ENCODE measurements around the gene TLCD1. TPM values are rescaled to one million over a fixed set of nuclear protein-coding genes. Genes with fewer than 3 reads are reported as not detected.
"Not testable (repeated sequence)": the region's sequence is repeated elsewhere in the genome, so short reads cannot be mapped to it uniquely, and the experiment has no call there.

The TLCD1 gene
- total RNA-seq, 1 donor from 2014 or later: 0.85 TPM

- peak; percentile 93 for DNase-seq
These were observed 2.5 kb upstream of the TLCD1 start, which contains the start of gene NEK8 for GRCh38 chr17:28728364-28729200. NEK8 (plus strand) TSS chr17:28728788; CDS start chr17:28728814, 26 bp downstream.

GRCh38 chr17:28726627-28727491, 826 bp upstream of the TLCD1 start:
- peak; percentile 94 for DNase-seq

- DNase-seq: peak; percentile 63
These were observed 290 bp downstream of the TLCD1 start for GRCh38 chr17:28725660-28726225.

GRCh38 chr17:28725166-28725659, 820 bp downstream of the TLCD1 start:
- peak; percentile 34 for DNase-seq

DNA sequence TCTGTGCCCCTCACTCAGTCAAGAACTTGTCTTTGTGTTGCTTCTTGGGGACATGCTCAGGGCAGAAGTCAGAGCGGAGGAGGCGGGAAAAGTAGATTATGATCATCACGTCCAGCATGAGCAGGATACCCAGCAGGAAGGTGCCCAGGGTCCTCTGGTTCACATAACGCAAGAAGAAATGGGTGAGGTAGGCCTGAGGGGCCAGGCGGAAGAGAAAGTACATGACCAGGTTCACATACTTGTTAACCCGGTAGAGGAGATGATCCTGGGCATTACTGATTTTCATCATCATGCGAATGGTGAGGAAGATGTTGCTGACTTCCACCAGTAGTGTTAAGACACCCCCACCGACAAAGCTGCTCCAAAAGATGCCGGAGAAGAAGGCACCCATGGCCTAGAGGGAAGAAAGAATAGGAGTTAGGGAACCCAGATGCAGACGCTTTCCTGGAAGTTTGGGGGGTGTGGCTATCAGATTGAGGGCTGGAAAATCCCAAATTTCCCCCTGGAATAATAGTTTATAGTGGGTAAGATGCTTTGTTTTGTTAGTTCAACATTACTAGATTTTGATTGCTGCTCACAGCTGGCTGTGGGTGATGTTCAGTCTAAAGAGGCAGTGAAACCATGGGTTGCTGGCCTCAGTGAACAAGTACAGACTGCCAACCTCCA, 1.4 kb downstream of the TLCD1 start:
- no peak for DNase-seq

- not testable (repeated sequence) for DNase-seq
These were observed 2.1 kb downstream of the TLCD1 start for GRCh38 chr17:28723836-28724499.

DNA sequence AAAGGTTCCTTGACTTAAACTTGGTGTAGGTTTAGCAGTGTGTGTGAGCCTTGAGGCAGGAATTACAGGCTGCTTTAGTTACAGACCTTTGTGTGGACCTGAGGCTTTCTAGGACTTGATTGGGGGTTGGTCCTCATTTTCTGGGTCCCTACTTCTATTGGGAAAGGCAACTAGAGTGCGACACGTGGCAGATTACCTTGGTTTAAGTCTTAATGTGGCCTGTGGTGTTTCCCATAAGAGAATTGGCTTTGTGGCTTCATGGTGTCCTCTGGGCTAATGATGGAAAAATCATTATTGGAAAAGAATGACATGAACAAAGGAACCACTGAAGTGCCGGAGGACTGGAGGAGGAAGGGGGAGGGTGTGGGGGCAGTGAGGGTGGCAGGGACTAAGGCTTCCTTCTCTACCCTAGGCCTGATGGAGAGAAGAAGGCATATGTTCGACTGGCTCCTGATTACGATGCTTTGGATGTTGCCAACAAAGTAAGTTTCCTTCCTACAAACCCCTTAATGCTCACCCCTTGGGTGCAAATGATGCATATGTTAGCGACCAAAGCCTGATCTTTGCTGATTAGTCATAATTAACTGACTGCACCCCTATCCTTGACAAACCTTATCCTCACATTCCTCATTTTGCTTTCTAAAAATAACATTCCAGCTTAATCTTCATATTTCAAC, 2.7 kb downstream of the TLCD1 start:
- no peak for DNase-seq

DNA sequence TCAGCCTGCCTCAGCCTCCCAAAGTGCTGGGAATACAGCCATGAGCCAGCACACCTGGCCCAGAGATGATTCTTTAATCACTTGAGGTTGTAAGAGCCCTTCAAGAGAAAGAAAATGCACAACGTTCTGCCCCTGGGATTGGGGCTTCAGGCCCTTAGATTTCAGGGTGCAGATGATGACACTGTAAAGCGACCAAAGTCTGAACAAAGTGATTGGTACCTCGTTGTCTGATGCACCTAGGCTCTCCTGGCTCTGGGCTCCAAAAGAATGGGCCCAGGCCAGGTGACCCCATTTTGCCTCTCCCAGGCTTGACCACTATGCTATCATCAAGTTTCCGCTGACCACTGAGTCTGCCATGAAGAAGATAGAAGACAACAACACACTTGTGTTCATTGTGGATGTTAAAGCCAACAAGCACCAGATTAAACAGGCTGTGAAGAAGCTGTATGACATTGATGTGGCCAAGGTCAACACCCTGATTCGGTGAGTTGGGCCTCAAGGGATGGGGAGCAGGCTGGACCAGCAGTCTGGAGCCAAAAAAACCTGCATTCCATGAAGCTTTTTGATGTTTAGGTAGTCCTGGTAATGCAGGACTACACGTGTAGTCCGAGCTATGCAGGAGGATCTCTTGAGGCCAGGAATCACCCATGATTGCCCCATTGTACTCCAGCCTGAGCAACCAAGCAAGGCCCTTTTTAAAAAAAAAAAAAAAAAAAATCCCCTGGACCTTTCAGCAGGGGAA, 3.4 kb downstream of the TLCD1 start:
- no peak for DNase-seq

GRCh38 chr17:28720997-28721329, 5.1 kb downstream of the TLCD1 start:
- not testable (repeated sequence) for DNase-seq

GRCh38 chr17:28720247-28720996, 5.6 kb downstream of the TLCD1 start:
- peak; percentile 27 for DNase-seq

DNA sequence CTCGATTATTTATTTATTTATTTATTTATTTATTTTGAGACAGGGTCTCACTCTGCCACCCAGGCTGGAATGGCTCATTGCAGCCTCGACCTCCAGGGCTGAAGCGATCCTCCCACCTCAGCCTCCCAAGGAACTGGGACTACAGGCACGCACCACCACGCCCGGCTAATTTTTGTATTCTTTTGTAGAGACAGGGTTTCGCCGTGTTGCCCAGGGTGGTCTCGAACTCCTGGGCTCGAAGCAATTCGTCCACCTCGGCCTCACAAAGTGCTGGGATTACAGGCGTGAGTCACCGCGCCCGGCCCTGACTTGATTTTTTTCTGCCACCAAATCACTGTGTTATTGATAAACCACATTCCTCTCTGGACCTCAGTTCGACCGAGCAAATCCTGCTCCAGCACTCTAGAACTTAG, 7.0 kb downstream of the TLCD1 start:
- DNase-seq: no peak

GRCh38 chr17:28718333-28719020, 7.6 kb downstream of the TLCD1 start:
- no peak for DNase-seq

DNA sequence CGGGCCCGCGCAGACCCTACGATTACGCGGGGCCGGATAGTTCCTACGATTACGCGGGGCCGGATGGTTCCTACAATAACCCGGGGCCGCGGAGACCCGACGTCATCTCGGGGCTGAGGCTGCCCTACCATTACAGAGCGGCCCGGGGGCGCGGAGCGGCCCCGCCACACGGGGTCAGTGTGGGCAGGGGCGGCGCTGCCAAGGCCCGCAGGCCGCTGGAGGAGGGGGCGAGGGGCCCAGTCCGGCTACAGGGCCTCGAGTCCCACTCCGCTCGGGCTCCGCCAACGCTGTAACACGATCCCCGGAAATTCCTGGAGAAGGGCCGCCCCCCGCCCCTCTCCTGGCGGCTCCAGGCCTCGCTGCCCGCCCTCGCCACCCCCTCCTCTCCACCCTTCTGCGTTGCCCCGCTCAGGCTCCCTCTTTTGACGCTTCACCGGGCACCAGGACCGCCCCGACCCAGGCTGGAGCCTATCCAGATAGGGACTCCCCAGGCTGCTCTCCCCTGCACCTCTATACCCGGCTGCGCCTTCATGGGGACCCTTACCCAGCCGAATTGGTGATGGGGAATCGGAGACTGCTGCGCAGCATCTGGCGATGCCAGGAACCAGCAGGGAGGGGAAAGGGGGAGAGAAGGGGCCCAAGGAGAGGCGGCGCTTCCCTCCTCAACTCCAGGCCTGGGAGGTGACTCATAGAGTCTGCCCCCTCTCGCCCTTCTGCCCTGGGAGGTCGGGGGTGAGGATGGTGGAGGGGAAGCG, 8.3 kb downstream of the TLCD1 start, which contains the start of gene RAB34:
Gene RAB34 (minus strand): TSS at position 291 of the 755 bp plus-strand sequence. CDS start 602 bp downstream, outside the sequence.
- DNase-seq: peak; percentile 67

DNA sequence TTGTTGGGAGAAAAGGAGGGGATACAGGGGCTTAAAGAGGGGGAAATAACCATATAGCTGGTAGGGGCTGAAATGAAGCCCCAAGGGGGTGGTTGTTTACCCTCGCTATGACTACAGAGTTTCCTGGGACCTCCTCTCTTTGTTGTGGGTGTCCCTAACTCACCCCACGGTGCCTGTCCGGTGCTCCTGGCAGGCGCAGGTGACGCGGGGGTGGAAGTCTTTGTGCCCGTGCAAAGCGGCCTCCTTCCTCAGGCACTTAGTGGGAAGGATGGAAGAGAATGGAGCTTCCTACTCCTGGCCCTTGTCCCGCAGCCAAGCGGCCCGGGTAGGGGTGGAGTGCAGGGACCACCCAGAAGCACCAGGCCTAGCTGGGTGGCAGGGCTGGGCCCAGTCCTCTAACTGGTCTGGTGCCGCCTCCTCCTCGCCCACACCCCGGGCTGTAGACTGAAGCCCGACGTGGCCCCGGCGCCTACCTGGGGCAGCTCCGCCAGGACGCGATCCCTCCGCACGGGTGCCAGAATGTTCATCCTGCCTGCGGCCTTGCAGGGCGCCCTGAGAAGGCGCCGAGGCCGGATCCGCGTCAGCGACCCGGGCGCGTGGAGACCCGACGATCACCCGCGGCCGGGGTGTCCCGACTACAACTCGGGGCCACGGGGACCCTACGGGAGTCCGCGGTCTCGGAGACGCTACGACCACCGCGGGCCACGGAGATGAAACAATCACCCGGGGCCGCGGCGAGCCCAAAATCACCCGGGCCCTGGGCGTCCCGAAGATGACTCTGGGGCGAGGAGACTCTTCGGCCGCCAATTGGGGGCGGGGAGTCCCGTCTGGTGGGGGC, 9.1 kb downstream of the TLCD1 start:
- peak; percentile 54 for DNase-seq

- DNase-seq: no peak
These were observed 10.8 kb downstream of the TLCD1 start for GRCh38 chr17:28715217-28715616.

DNA sequence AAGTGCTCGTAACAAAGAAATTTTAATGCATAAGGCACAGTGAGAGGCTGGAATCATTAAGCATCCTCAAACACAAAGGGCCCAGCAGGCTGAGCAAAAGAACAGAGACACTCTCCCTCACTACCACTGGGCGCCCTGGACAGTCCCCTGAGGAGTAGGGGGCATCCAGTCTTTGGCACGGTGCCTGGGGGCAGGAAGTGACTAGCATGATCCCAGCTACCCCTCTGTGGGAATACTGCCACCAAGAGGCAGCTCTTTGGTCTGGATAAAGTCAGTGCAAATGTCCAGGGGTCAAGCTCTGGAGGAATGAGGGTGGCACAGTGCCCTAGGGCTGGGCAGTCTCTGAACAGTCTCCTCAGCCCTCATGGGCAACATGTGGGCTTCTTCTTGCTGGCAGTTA, 11.8 kb downstream of the TLCD1 start:
- DNase-seq: no peak

DNA sequence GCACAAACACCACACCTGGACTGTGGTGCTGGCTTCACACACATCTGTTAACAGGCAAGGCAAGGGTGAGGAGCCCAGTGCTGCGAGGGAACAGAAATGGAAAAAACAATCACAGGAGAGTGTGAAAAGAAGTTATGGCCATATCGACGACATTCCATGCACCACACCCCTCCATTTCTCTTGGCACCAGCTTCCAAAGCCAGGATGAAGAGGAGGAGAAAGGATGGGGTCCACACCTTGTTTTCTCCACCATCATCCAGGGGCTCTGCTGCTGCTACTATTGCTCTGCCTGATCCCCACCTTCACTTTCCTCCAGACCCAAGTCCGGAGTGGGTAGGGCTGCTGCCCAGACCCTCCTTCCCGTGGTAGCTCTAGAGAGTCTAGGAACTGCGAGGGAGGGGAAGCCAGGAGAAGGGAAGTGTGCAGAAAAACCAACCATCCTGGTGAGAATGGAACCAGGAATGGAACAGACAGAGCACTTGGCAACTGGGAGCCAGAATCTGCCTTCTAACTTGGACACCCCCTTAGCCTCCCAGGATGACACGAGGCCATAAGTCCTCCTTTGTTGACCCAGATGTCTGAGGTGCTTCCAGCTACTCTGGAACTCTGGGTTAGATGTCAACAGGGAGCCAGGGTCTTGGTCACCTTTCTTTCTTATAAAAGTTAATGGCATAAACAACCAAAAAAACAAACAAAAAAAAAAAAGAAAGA, 13.2 kb downstream of the TLCD1 start:
- DNase-seq: no peak
